ENCODE results near the gene TRIP10. TPM values are rescaled to one million over a fixed set of nuclear protein-coding genes. Genes with fewer than 3 reads are reported as not detected.

TRIP10 gene
- total and polyA plus RNA-seq, 8 donors = 30.1 to 111 (median 66.8) TPM

- peak in 1 of 2 donors; percentile 54 for DNase-seq
- 75 to 78% (median 77%) methylated on average over 15 of the region's 15 CpGs for WGBS, 5 donors
- Histone ChIP-seq H3K9me3 (no peaks in the 10 kb centered on the region), H3K4me1 (peaks cover 8 to 66% (median 21%) of the 10 kb centered on the region in 4 donors), H3K27ac (peak overlapping the region in 2 of 5 donors; percentile 54 to 62), H3K27me3 (no peaks in the 10 kb centered on the region), H3K4me3 (no peak overlapping the region), H3K36me3 (peaks cover 0 to 3% (median 0%) of the 10 kb centered on the region in 4 donors)
- TF ChIP-seq POLR2AphosphoS5 (IDR thresholded peaks at IDR 0.05) (no peak), EP300 (IDR thresholded peaks at IDR 0.05) (no peak), POLR2A (IDR thresholded peaks at IDR 0.05) (no peak), CTCF (IDR thresholded peaks at IDR 0.05) (no peak)
- intact Hi-C loops (cut with DNase I; ENCODE audit: low total_unique reads) = no loop called here
Measured at GRCh38 chr19:6724631-6725492, 14.6 kb upstream of the TRIP10 start.

GRCh38 chr19:6725513-6726231 is 13.8 kb upstream of the TRIP10 start:
- 84 to 86% (median 85%) methylated on average over 16 of the region's 16 CpGs for WGBS, 5 donors
- intact Hi-C loops (cut with DNase I; ENCODE audit: low total_unique reads) = no loop called here
- peak in 1 of 2 donors; percentile 54 for DNase-seq
- H3K27me3 ChIP-seq = no peaks in the 10 kb centered on the region
- H3K4me3 ChIP-seq = no peak overlapping the region
- peaks cover 13 to 67% (median 23%) of the 10 kb centered on the region in 4 donors for H3K4me1 ChIP-seq
- TF ChIP-seq EP300 (IDR thresholded peaks at IDR 0.05) = no peak
- no peak for TF ChIP-seq POLR2AphosphoS5 (IDR thresholded peaks at IDR 0.05)
- TF ChIP-seq POLR2A (IDR thresholded peaks at IDR 0.05) = no peak
- TF ChIP-seq CTCF (IDR thresholded peaks at IDR 0.05) = no peak
- H3K36me3 ChIP-seq = peaks cover 0 to 8% (median 0%) of the 10 kb centered on the region in 4 donors
- H3K9me3 ChIP-seq = no peaks in the 10 kb centered on the region
- H3K27ac ChIP-seq = peak overlapping the region in 1 of 5 donors; percentile 62

GRCh38 chr19:6728346-6728745 is 11.1 kb upstream of the TRIP10 start:
- Histone ChIP-seq H3K4me3 (no peak overlapping the region), H3K9me3 (no peaks in the 10 kb centered on the region), H3K27me3 (no peaks in the 10 kb centered on the region), H3K4me1 (peaks cover 11 to 51% (median 17%) of the 10 kb centered on the region in 4 donors), H3K36me3 (peaks cover 10 to 34% (median 26%) of the 10 kb centered on the region in 4 donors), H3K27ac (peak overlapping the region in 2 of 5 donors; percentile 66 to 77)
- peak in 1 of 2 donors; percentile 58 for DNase-seq
- no peak for TF ChIP-seq CTCF (IDR thresholded peaks at IDR 0.05)
- no peak for TF ChIP-seq EP300 (IDR thresholded peaks at IDR 0.05)
- no peak for TF ChIP-seq POLR2A (IDR thresholded peaks at IDR 0.05)
- no peak for TF ChIP-seq POLR2AphosphoS5 (IDR thresholded peaks at IDR 0.05)
- 16 to 31% (median 25%) methylated on average over 8 of the region's 8 CpGs for WGBS, 5 donors
- intact Hi-C loops (cut with DNase I; ENCODE audit: low total_unique reads) = no loop called here

- Histone ChIP-seq H3K36me3 (peaks cover 10 to 45% (median 37%) of the 10 kb centered on the region in 4 donors), H3K27ac (peak overlapping the region in 4 of 5 donors; percentile 48 to 77 (median 62)), H3K27me3 (no peaks in the 10 kb centered on the region), H3K9me3 (no peaks in the 10 kb centered on the region), H3K4me1 (peaks cover 13 to 40% (median 18%) of the 10 kb centered on the region in 4 donors), H3K4me3 (peak overlapping the region; percentile 22 to 40 (median 30))
- 70 to 85% (median 73%) methylated on average over 23 of the region's 23 CpGs for WGBS, 5 donors
- intact Hi-C loops (cut with DNase I; ENCODE audit: low total_unique reads) = loop anchor here (10.0 kb wide), 1 partner anchor 135 kb away; no protein-coding TSS in a partner anchor
- DNase-seq = no peak
- TF ChIP-seq POLR2A (IDR thresholded peaks at IDR 0.05) = no peak
- no peak for TF ChIP-seq EP300 (IDR thresholded peaks at IDR 0.05)
Measured at GRCh38 chr19:6729573-6730152, 9.8 kb upstream of the TRIP10 start.
